ENCODE measurements around the gene SMIM11. TPM values are rescaled to one million over a fixed set of nuclear protein-coding genes. Genes with fewer than 3 reads are reported as not detected.
"Not testable (repeated sequence)": the region's sequence is repeated elsewhere in the genome, so short reads cannot be mapped to it uniquely, and the experiment has no call there.

Gene SMIM11
- total RNA-seq, 2 donors from 2014 or later, result 3.0 to 9.8 TPM

GRCh38 chr21:34406676-34407075 is 31.4 kb downstream of the SMIM11 start:
- H3K4me1 ChIP-seq; H3K9me3 ChIP-seq; H3K9ac ChIP-seq (ENCODE audit: low read depth in 2 of 2, low read length in 2 of 2); H3K4me3 ChIP-seq; H3K27ac ChIP-seq; H3K27me3 ChIP-seq; intact Hi-C loops (cut with DNase I); DNase-seq; H3K36me3 ChIP-seq: not testable (repeated sequence)

GRCh38 chr21:34407294-34407693 is 32.0 kb downstream of the SMIM11 start:
- H3K27me3 ChIP-seq; H3K4me3 ChIP-seq; H3K4me1 ChIP-seq; intact Hi-C loops (cut with DNase I); H3K9ac ChIP-seq (ENCODE audit: low read depth in 2 of 2, low read length in 2 of 2); DNase-seq; H3K36me3 ChIP-seq; H3K27ac ChIP-seq; H3K9me3 ChIP-seq: not testable (repeated sequence)

- H3K36me3 ChIP-seq; H3K27ac ChIP-seq; H3K9me3 ChIP-seq; H3K9ac ChIP-seq (ENCODE audit: low read depth in 2 of 2, low read length in 2 of 2); H3K4me1 ChIP-seq; intact Hi-C loops (cut with DNase I); DNase-seq; H3K27me3 ChIP-seq; H3K4me3 ChIP-seq: not testable (repeated sequence)
Measured at GRCh38 chr21:34417448-34418077, 42.3 kb downstream of the SMIM11 start.

- H3K27me3 ChIP-seq; H3K4me3 ChIP-seq; H3K9me3 ChIP-seq; H3K4me1 ChIP-seq; DNase-seq; H3K9ac ChIP-seq (ENCODE audit: low read depth in 2 of 2, low read length in 2 of 2); H3K36me3 ChIP-seq; intact Hi-C loops (cut with DNase I); H3K27ac ChIP-seq: not testable (repeated sequence)
Measured at GRCh38 chr21:34423805-34424204, 48.5 kb downstream of the SMIM11 start, which contains the start of gene SMIM34. SMIM34 (minus strand) TSS chr21:34423951; CDS start chr21:34423839, 112 bp downstream.

DNA sequence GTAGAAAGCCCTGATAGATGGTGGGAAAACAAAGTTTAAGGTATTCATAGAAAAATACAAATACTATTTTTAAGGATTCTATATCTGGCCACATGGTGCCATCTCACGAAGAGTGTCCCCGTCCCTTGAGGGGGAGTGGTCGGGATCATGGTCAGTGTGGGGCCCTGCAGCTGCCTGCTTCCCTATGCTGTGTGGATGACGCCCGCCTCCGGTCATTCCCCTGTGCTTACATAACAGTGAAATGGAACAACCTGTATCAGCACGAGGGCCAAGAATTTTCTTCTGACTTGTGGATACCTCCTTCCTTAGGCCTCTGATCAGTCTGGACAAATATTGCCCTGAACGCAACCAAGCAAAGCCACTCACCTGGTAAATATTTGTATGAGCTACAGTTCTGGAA is 52.0 kb downstream of the SMIM11 start:
- H3K36me3 ChIP-seq; H3K4me3 ChIP-seq; H3K9me3 ChIP-seq; H3K27me3 ChIP-seq; DNase-seq; H3K9ac ChIP-seq (ENCODE audit: low read depth in 2 of 2, low read length in 2 of 2); H3K4me1 ChIP-seq; H3K27ac ChIP-seq; intact Hi-C loops (cut with DNase I): not testable (repeated sequence)

DNA sequence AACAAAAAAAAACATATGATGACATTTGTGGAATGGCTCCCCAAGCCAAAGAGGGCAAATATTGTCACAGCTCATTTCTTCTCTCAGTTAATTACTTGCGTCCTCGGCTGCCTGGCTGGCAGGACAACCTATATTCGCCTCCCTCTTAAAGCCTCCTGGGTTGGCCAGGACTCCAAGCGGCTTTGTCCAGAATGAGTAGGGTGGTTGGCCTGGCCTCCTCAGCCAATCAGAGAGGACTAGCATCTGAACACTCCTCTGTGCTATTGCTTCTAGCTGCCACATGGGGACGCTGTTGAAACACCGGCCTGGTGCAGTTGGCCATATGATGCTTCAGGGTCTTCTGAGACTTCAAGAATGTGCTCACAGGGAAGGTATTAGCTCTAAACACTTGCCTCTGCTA is 53.1 kb downstream of the SMIM11 start:
- H3K9ac ChIP-seq (ENCODE audit: low read depth in 2 of 2, low read length in 2 of 2); H3K4me1 ChIP-seq; H3K4me3 ChIP-seq; DNase-seq; H3K9me3 ChIP-seq; H3K27me3 ChIP-seq; H3K27ac ChIP-seq; intact Hi-C loops (cut with DNase I); H3K36me3 ChIP-seq: not testable (repeated sequence)

DNA sequence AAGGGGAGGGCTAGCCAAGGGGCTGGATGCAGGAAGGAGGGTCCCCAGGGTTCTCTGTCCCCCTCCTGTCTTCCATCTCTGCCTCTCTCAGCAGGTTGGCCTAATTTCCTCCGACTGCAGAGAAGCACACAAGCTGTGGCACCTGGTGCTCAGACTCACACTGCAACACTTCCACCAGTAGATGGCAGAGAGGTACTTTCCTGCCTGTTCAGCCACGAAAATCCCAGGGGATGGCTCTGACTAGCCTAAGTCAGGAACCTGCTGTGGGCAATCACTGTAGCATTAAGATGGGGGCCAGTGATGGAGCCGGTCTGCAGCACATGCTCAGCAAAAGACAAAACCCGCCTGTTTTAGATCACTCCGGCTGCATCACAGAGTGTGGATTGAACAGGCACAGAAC is 54.4 kb downstream of the SMIM11 start:
- H3K27me3 ChIP-seq; H3K36me3 ChIP-seq; H3K4me1 ChIP-seq; H3K9me3 ChIP-seq; DNase-seq; H3K9ac ChIP-seq (ENCODE audit: low read depth in 2 of 2, low read length in 2 of 2); intact Hi-C loops (cut with DNase I); H3K27ac ChIP-seq; H3K4me3 ChIP-seq: not testable (repeated sequence)

Other genes with a start within 250 kb of the SMIM11 start
- 1 to 10 TPM in 1 of 2 donors, under 1 TPM in 1; 0.24 to 1.1 TPM for gene KCNE2, start 11.5 kb upstream of the SMIM11 start, total RNA-seq
- gene SMIM34, start 48.4 kb downstream of the SMIM11 start, total RNA-seq, result not detected
- under 1 TPM in 1 of 2 donors, not detected in 1; 0.11 TPM for gene KCNE1, start 136.7 kb downstream of the SMIM11 start, total RNA-seq
- 10 to 100 TPM; 38.0 to 68.7 TPM for gene RCAN1, start 239.6 kb downstream of the SMIM11 start, total RNA-seq

All from colonic mucosa (tissue), 4 donors.